ENCODE results near the gene LIM2. TPM values are rescaled to one million over a fixed set of nuclear protein-coding genes. Genes with fewer than 3 reads are reported as not detected.

Gene LIM2
- total RNA-seq, 1 donor from 2014 or later, result not detected

- intact Hi-C loops (cut with micrococcal nuclease), result no loop called here
- Mint-ChIP-seq H3K27me3 (ENCODE audit: insufficient read depth) (no peaks in the 10 kb centered on the region), H3K27ac (peak overlapping the region; percentile 7), H3K4me3 (no peak overlapping the region), H3K9me3 (no peaks in the 10 kb centered on the region), H3K36me3 (ENCODE audit: low read depth) (peaks cover 35% of the 10 kb centered on the region), H3K4me1 (ENCODE audit: low read depth) (peaks cover 24% of the 10 kb centered on the region)
- no peak for DNase-seq (ENCODE audit: low spot score)
Measured at GRCh38 chr19:51354103-51354741, 33.6 kb downstream of the LIM2 start.

GRCh38 chr19:51352783-51353360, 34.9 kb downstream of the LIM2 start:
- H3K4me1 Mint-ChIP-seq (ENCODE audit: low read depth), result peaks cover 22% of the 10 kb centered on the region
- DNase-seq (ENCODE audit: low spot score), result no peak
- peaks cover 35% of the 10 kb centered on the region for H3K36me3 Mint-ChIP-seq (ENCODE audit: low read depth)
- no peak overlapping the region for H3K27ac Mint-ChIP-seq
- no peak overlapping the region for H3K4me3 Mint-ChIP-seq
- intact Hi-C loops (cut with micrococcal nuclease), result no loop called here
- H3K27me3 Mint-ChIP-seq (ENCODE audit: insufficient read depth), result no peaks in the 10 kb centered on the region
- H3K9me3 Mint-ChIP-seq, result no peaks in the 10 kb centered on the region

GRCh38 chr19:51351266-51351990, 36.3 kb downstream of the LIM2 start:
- H3K4me1 Mint-ChIP-seq (ENCODE audit: low read depth), result peaks cover 14% of the 10 kb centered on the region
- H3K27ac Mint-ChIP-seq, result no peak overlapping the region
- H3K27me3 Mint-ChIP-seq (ENCODE audit: insufficient read depth), result no peaks in the 10 kb centered on the region
- intact Hi-C loops (cut with micrococcal nuclease), result no loop called here
- peaks cover 37% of the 10 kb centered on the region for H3K36me3 Mint-ChIP-seq (ENCODE audit: low read depth)
- no peak for DNase-seq (ENCODE audit: low spot score)
- H3K4me3 Mint-ChIP-seq, result no peak overlapping the region
- H3K9me3 Mint-ChIP-seq, result no peaks in the 10 kb centered on the region

- H3K4me3 Mint-ChIP-seq, result no peak overlapping the region
- peaks cover 12% of the 10 kb centered on the region for H3K4me1 Mint-ChIP-seq (ENCODE audit: low read depth)
- intact Hi-C loops (cut with micrococcal nuclease), result no loop called here
- no peak for DNase-seq (ENCODE audit: low spot score)
- no peaks in the 10 kb centered on the region for H3K27me3 Mint-ChIP-seq (ENCODE audit: insufficient read depth)
- no peak overlapping the region for H3K27ac Mint-ChIP-seq
- no peaks in the 10 kb centered on the region for H3K9me3 Mint-ChIP-seq
- H3K36me3 Mint-ChIP-seq (ENCODE audit: low read depth), result peaks cover 38% of the 10 kb centered on the region
Measured at GRCh38 chr19:51347209-51347928, 40.4 kb downstream of the LIM2 start.

- Mint-ChIP-seq H3K9me3 (no peaks in the 10 kb centered on the region), H3K27ac (no peak overlapping the region), H3K27me3 (ENCODE audit: insufficient read depth) (peaks cover under 1% of the 10 kb centered on the region), H3K4me3 (no peak overlapping the region), H3K36me3 (ENCODE audit: low read depth) (peaks cover 33% of the 10 kb centered on the region), H3K4me1 (ENCODE audit: low read depth) (peaks cover 14% of the 10 kb centered on the region)
- intact Hi-C loops (cut with micrococcal nuclease), result no loop called here
- DNase-seq (ENCODE audit: low spot score), result no peak
Measured at GRCh38 chr19:51346742-51347141, 41.0 kb downstream of the LIM2 start.

GRCh38 chr19:51345076-51345620, 42.6 kb downstream of the LIM2 start:
- intact Hi-C loops (cut with micrococcal nuclease), result no loop called here
- Mint-ChIP-seq H3K4me1 (ENCODE audit: low read depth) (peaks cover 17% of the 10 kb centered on the region), H3K4me3 (no peak overlapping the region), H3K9me3 (no peaks in the 10 kb centered on the region), H3K27me3 (ENCODE audit: insufficient read depth) (peaks cover 3% of the 10 kb centered on the region), H3K36me3 (ENCODE audit: low read depth) (peaks cover 24% of the 10 kb centered on the region), H3K27ac (no peak overlapping the region)
- DNase-seq (ENCODE audit: low spot score), result no peak

- Mint-ChIP-seq H3K27ac (no peak overlapping the region), H3K9me3 (no peaks in the 10 kb centered on the region), H3K36me3 (ENCODE audit: low read depth) (peaks cover 21% of the 10 kb centered on the region), H3K4me1 (ENCODE audit: low read depth) (peaks cover 26% of the 10 kb centered on the region), H3K4me3 (peak overlapping the region; percentile 62), H3K27me3 (ENCODE audit: insufficient read depth) (peaks cover 3% of the 10 kb centered on the region)
- no peak for DNase-seq (ENCODE audit: low spot score)
- intact Hi-C loops (cut with micrococcal nuclease), result no loop called here
Measured at GRCh38 chr19:51342631-51343569, 44.9 kb downstream of the LIM2 start.

GRCh38 chr19:51341976-51342580, 45.7 kb downstream of the LIM2 start, which contains the start of gene VSIG10L:
VSIG10L (minus strand) TSS chr19:51342139; CDS start chr19:51342124, 15 bp downstream.
- H3K27me3 Mint-ChIP-seq (ENCODE audit: insufficient read depth), result peaks cover 3% of the 10 kb centered on the region
- intact Hi-C loops (cut with micrococcal nuclease), result no loop called here
- H3K4me1 Mint-ChIP-seq (ENCODE audit: low read depth), result peaks cover 26% of the 10 kb centered on the region
- no peak for DNase-seq (ENCODE audit: low spot score)
- no peaks in the 10 kb centered on the region for H3K9me3 Mint-ChIP-seq
- peaks cover 19% of the 10 kb centered on the region for H3K36me3 Mint-ChIP-seq (ENCODE audit: low read depth)
- H3K27ac Mint-ChIP-seq, result peak within 1 kb of the TSS; percentile 29
- H3K4me3 Mint-ChIP-seq, result peak within 1 kb of the TSS; percentile 67

GRCh38 chr19:51341066-51341465, 46.7 kb downstream of the LIM2 start:
- intact Hi-C loops (cut with micrococcal nuclease), result no loop called here
- no peak for DNase-seq (ENCODE audit: low spot score)
- Mint-ChIP-seq H3K4me1 (ENCODE audit: low read depth) (peaks cover 26% of the 10 kb centered on the region), H3K9me3 (no peaks in the 10 kb centered on the region), H3K27ac (no peak overlapping the region), H3K27me3 (ENCODE audit: insufficient read depth) (peaks cover 6% of the 10 kb centered on the region), H3K4me3 (peak overlapping the region; percentile 57), H3K36me3 (ENCODE audit: low read depth) (peaks cover 15% of the 10 kb centered on the region)

GRCh38 chr19:51339687-51340656, 47.8 kb downstream of the LIM2 start:
- peaks cover 25% of the 10 kb centered on the region for H3K4me1 Mint-ChIP-seq (ENCODE audit: low read depth)
- DNase-seq (ENCODE audit: low spot score), result peak; percentile 90
- no peaks in the 10 kb centered on the region for H3K9me3 Mint-ChIP-seq
- H3K27ac Mint-ChIP-seq, result peak overlapping the region; percentile 90
- intact Hi-C loops (cut with micrococcal nuclease), result loop anchor here (1.0 to 2.0 kb wide), 11 partner anchors 13 to 363 kb away; no protein-coding TSS in a partner anchor
- peaks cover 6% of the 10 kb centered on the region for H3K27me3 Mint-ChIP-seq (ENCODE audit: insufficient read depth)
- H3K36me3 Mint-ChIP-seq (ENCODE audit: low read depth), result peaks cover 11% of the 10 kb centered on the region
- peak overlapping the region; percentile 93 for H3K4me3 Mint-ChIP-seq

- Mint-ChIP-seq H3K4me3 (peak overlapping the region; percentile 93), H3K27ac (peak overlapping the region; percentile 90), H3K27me3 (ENCODE audit: insufficient read depth) (peaks cover 6% of the 10 kb centered on the region), H3K9me3 (no peaks in the 10 kb centered on the region), H3K36me3 (ENCODE audit: low read depth) (peaks cover 8% of the 10 kb centered on the region), H3K4me1 (ENCODE audit: low read depth) (peaks cover 22% of the 10 kb centered on the region)
- intact Hi-C loops (cut with micrococcal nuclease), result loop anchor here (1.0 to 2.0 kb wide), 11 partner anchors 12 to 364 kb away; no protein-coding TSS in a partner anchor
- no peak for DNase-seq (ENCODE audit: low spot score)
Measured at GRCh38 chr19:51339313-51339686, 48.5 kb downstream of the LIM2 start.
